Embryonic facial prominence (tissue), 1 donor: ENCODE data around the gene TALDO1.
"Not testable (repeated sequence)": the region's sequence is repeated elsewhere in the genome, so short reads cannot be mapped to it uniquely, and the experiment has no call there.

Experiments
- DNase-seq: peaks from one replicate; pipeline ENCODE4 v3.0.0-alpha.2; 2016; ENCODE audit errors: extremely low spot score

TALDO1 gene

GRCh38 chr11:719214-720016 lies 27.8 kb upstream of the TALDO1 start:
- no peak for DNase-seq

- DNase-seq = no peak
Observed at GRCh38 chr11:720017-720641, 27.1 kb upstream of the TALDO1 start.

- DNase-seq = no peak
Observed at GRCh38 chr11:720642-721246, 26.5 kb upstream of the TALDO1 start.

GRCh38 chr11:721247-721740 lies 26.0 kb upstream of the TALDO1 start:
- no peak for DNase-seq

GRCh38 chr11:721741-722345 lies 25.4 kb upstream of the TALDO1 start:
- DNase-seq = no peak

GRCh38 chr11:722346-722811 lies 24.9 kb upstream of the TALDO1 start:
- DNase-seq = no peak

- DNase-seq = no peak
Observed at GRCh38 chr11:723120-723883, 24.0 kb upstream of the TALDO1 start.

GRCh38 chr11:724049-724777 lies 23.1 kb upstream of the TALDO1 start:
- no peak for DNase-seq

- no peak for DNase-seq
Observed at GRCh38 chr11:724778-725386, 22.4 kb upstream of the TALDO1 start.

GRCh38 chr11:725624-726202 lies 21.6 kb upstream of the TALDO1 start:
- DNase-seq = no peak

- DNase-seq = no peak
Observed at GRCh38 chr11:726278-727220, 20.7 kb upstream of the TALDO1 start.

GRCh38 chr11:727281-727701 lies 20.0 kb upstream of the TALDO1 start:
- DNase-seq = no peak

- no peak for DNase-seq
Observed at GRCh38 chr11:727859-728748, 19.2 kb upstream of the TALDO1 start.

GRCh38 chr11:728901-729491 lies 18.3 kb upstream of the TALDO1 start:
- no peak for DNase-seq

- no peak for DNase-seq
Observed at GRCh38 chr11:729492-730074, 17.7 kb upstream of the TALDO1 start.

GRCh38 chr11:733072-733471 lies 14.2 kb upstream of the TALDO1 start:
- DNase-seq = no peak

GRCh38 chr11:734541-734940 lies 12.7 kb upstream of the TALDO1 start:
- not testable (repeated sequence) for DNase-seq
